CD14-positive monocyte (primary cell): ENCODE data around the gene POLR3A. TPM values are rescaled to one million over a fixed set of nuclear protein-coding genes. Genes with fewer than 3 reads are reported as not detected.

Experiments used
- DNase-seq, 3 donors: peaks; one replicate each; pipeline ENCODE4 v3.0.0-alpha.2; 2011 to 2022
- H2AFZ ChIP-seq: 2 replicates; pipeline ENCODE4 v1.6.0; 2012; ENCODE audit warnings: mild to moderate bottlenecking, low read depth, low read length, inconsistent platforms; ENCODE audit not compliant: insufficient read depth, poor library complexity, severe bottlenecking
- H3K27ac ChIP-seq, 2 donors: 1 replicate in 1 of 2; 2 replicates in 1 of 2; pipeline ENCODE4 v1.5.1; 2012 to 2013; ENCODE audit warnings: low read length in 2 of 2, control low read depth in 1 of 2, inconsistent platforms in 1 of 2, low read depth in 1 of 2, mild to moderate bottlenecking in 1 of 2
- H3K27me3 ChIP-seq, 2 donors: one replicate each; pipeline versions ENCODE4 v1.6.0 to v1.6.1; 2011 to 2013; ENCODE audit warnings: low read length in 2 of 2; ENCODE audit not compliant: control insufficient read depth in 2 of 2, insufficient read depth in 2 of 2
- H3K36me3 ChIP-seq, 2 donors: replicated peaks in 1 of 2; 1 replicate in 1 of 2; 2 replicates in 1 of 2; pipeline versions ENCODE4 v1.5.1 to v1.6.1; 2012 to 2013; ENCODE audit warnings: low read length in 2 of 2, control low read depth in 1 of 2, inconsistent platforms in 1 of 2, mild to moderate bottlenecking in 1 of 2; ENCODE audit not compliant: insufficient read depth in 2 of 2, control insufficient read depth in 1 of 2
- H3K4me1 ChIP-seq, 2 donors: 1 replicate in 1 of 2; 2 replicates in 1 of 2; pipeline versions ENCODE4 v1.5.1 to v1.6.1; 2012 to 2013; ENCODE audit warnings: low read length in 2 of 2, control low read depth in 1 of 2, inconsistent platforms in 1 of 2, mild to moderate bottlenecking in 1 of 2, moderate library complexity in 1 of 2; ENCODE audit not compliant: insufficient read depth in 2 of 2, control insufficient read depth in 1 of 2
- H3K4me2 ChIP-seq: replicated peaks from 2 replicates; pipeline ENCODE3; 2012; ENCODE audit warnings: low read length, moderate library complexity, mild to moderate bottlenecking; ENCODE audit not compliant: poor library complexity, severe bottlenecking; ENCODE audit errors: extremely low read depth
- H3K4me3 ChIP-seq, 3 experiments: fragments of 200-600 bp in 1 of 3; sonication (generic) in 1 of 3; replicated peaks in 1 of 3; 1 replicate in 2 of 3; 2 replicates in 1 of 3; pipeline ENCODE4 v1.5.1; 2011 to 2013; ENCODE audit warnings: low read length in 3 of 3, mild to moderate bottlenecking in 3 of 3, control low read depth in 2 of 3, low read depth in 2 of 3, inconsistent platforms in 1 of 3, moderate library complexity in 1 of 3
- H3K79me2 ChIP-seq: 2 replicates; pipeline ENCODE4 v1.6.0; 2012; ENCODE audit warnings: mild to moderate bottlenecking, control low read depth, inconsistent platforms, low read length, moderate library complexity; ENCODE audit not compliant: insufficient read depth
- H3K9ac ChIP-seq: 2 replicates; pipeline ENCODE4 v1.6.0; 2017; ENCODE audit warnings: low read length, mild to moderate bottlenecking; ENCODE audit not compliant: insufficient read depth, poor library complexity, severe bottlenecking
- H3K9me3 ChIP-seq, 2 donors: replicated peaks in 1 of 2; 1 replicate in 1 of 2; 2 replicates in 1 of 2; pipeline versions ENCODE4 v1.5.1 to v1.6.1; 2012 to 2013; ENCODE audit warnings: low read length in 2 of 2, control low read depth in 1 of 2; ENCODE audit not compliant: control insufficient read depth in 1 of 2, insufficient read depth in 1 of 2
- H4K20me1 ChIP-seq: 2 replicates; pipeline ENCODE4 v1.6.0; 2012; ENCODE audit warnings: mild to moderate bottlenecking, low read length, control low read depth, moderate library complexity; ENCODE audit not compliant: insufficient read depth
- H3K27ac Mint-ChIP-seq, 7 donors: one replicate each; pipeline ENCODE4 v1.8.0; 2020; ENCODE audit warnings: mild to moderate bottlenecking in 7 of 7, mixed read lengths in 7 of 7, moderate library complexity in 6 of 7, inconsistent platforms in 2 of 7
- H3K27me3 Mint-ChIP-seq, 3 donors: one replicate each; pipeline ENCODE4 v1.8.0; 2021 to 2022; ENCODE audit warnings: low read depth in 3 of 3, mild to moderate bottlenecking in 3 of 3, mixed read lengths in 3 of 3, moderate library complexity in 3 of 3, inconsistent platforms in 1 of 3
- H3K36me3 Mint-ChIP-seq, 2 donors: one replicate each; pipeline ENCODE4 v1.8.0; 2020; ENCODE audit warnings: mixed read lengths in 2 of 2, inconsistent platforms in 1 of 2, mild to moderate bottlenecking in 1 of 2
- H3K4me1 Mint-ChIP-seq: one replicate; pipeline ENCODE4 v1.8.0; 2020; ENCODE audit warnings: mild to moderate bottlenecking, mixed read lengths
- H3K4me3 Mint-ChIP-seq, 2 donors: one replicate each; pipeline ENCODE4 v1.8.0; 2020; ENCODE audit warnings: mild to moderate bottlenecking in 2 of 2, mixed read lengths in 2 of 2, moderate library complexity in 1 of 2
- H3K9me3 Mint-ChIP-seq, 7 donors: one replicate each; pipeline ENCODE4 v1.8.0; 2020 to 2022; ENCODE audit warnings: mixed read lengths in 7 of 7, mild to moderate bottlenecking in 6 of 7, moderate library complexity in 6 of 7, inconsistent platforms in 2 of 7
- CTCF ChIP-seq: fragments of 200-600 bp; IDR thresholded peaks from one replicate; pipeline ENCODE4 v1.8.0; 2022; ENCODE audit warnings: antibody characterized with exemption, mild to moderate bottlenecking
- WGBS: methylation state at CpG from one replicate; pipeline ENCODE4 v1.1.5; 2013; ENCODE audit warnings: missing lambda C conversion rate; ENCODE audit not compliant: insufficient coverage; 5-methylcytosine and 5-hydroxymethylcytosine counted together
- intact Hi-C, 2 donors: fragments of 100-400 bp; cut with micrococcal nuclease; formaldehyde crosslinking; loops; one replicate each; pipeline versions ENCODE4 v1.15.0 to v1.15.1; 2023
- polyA plus RNA-seq, 3 donors: library from polyadenylated mRNA; depleted of rRNA in 1 of 3; unstranded in 2 of 3; stranded (reverse) in 1 of 3; fragments of 300-500 nt in 2 of 3; fragments of >200 nt in 1 of 3; fragmentation: Illumina TruSeq in 2 of 3; gene quantifications; 1 replicate in 2 of 3; 2 replicates in 1 of 3; pipeline ENCODE4 v1.2.3, GENCODE V29; 2012 to 2021

POLR3A gene
- polyA plus RNA-seq, 3 donors: 2.7 to 5.2 (median 4.7) TPM

GRCh38 chr10:77993620-77994019, 35.7 kb downstream of the POLR3A start:
- Mint-ChIP-seq H3K9me3 (no peaks in the 10 kb centered on the region), H3K27ac (peak overlapping the region in 1 of 7 donors; percentile 51), H3K27me3 (peaks cover 0 to 2% (median 0%) of the 10 kb centered on the region in 3 donors), H3K4me3 (no peak overlapping the region), H3K36me3 (peaks cover 78 to 88% of the 10 kb centered on the region in 2 donors), H3K4me1 (no peaks in the 10 kb centered on the region)
- DNase-seq: no peak
- Histone ChIP-seq H3K9me3 (no peaks in the 10 kb centered on the region), H3K4me3 (no peak overlapping the region), H3K79me2 (no peaks in the 10 kb centered on the region), H3K9ac (no peak overlapping the region), H3K4me2 (no peak overlapping the region), H3K36me3 (peaks cover 55 to 60% of the 10 kb centered on the region in 2 donors), H2AFZ (no peak overlapping the region), H4K20me1 (no peaks in the 10 kb centered on the region), H3K4me1 (no peaks in the 10 kb centered on the region), H3K27me3 (no peaks in the 10 kb centered on the region), H3K27ac (no peak overlapping the region)
- WGBS: no CpG with 5 or more reads among the region's 3 CpGs
- no peak for TF ChIP-seq CTCF
- intact Hi-C loops: no loop called here

DNA sequence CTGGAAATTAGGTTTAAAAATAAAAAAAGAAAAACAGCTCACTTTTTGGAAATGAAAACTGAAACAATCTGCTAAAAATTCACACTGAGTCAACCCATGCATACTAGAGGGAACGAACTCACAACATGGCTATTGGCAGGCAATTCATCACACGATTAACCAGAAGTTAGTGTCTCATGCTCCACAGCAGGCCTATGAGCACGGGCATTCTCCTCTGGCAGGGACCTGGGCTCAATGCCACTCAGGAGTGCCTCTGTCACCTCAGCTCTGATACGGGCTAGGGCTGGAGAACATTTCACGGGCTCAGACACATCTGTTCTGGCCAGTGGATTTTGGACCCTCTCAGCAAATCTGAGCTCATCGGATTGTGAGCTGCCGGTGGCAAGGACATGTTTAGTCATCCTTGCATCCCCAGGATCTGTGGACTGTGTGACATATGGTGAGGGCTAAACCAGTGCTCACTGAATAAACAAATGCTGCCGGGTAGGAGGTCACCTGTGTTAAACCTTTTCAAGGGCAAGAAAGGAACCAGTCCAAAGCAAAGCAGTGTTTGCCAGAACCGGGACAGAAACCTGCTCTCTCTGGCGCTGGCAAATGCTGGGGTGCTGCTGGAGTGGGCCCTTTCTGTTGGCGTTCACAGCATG, 40.1 kb downstream of the POLR3A start:
- H3K4me3 ChIP-seq: no peak overlapping the region
- no peak overlapping the region for H3K27ac ChIP-seq
- no peak for DNase-seq
- WGBS: 100% methylated on average over 11 of the region's 11 CpGs
- peaks cover 0 to 2% (median 0%) of the 10 kb centered on the region in 3 donors for H3K27me3 Mint-ChIP-seq
- no peaks in the 10 kb centered on the region for H3K4me1 Mint-ChIP-seq
- no peaks in the 10 kb centered on the region for H3K9me3 Mint-ChIP-seq
- H3K36me3 ChIP-seq: peaks cover 95 to 100% of the 10 kb centered on the region in 2 donors
- H3K27me3 ChIP-seq: no peaks in the 10 kb centered on the region
- no peaks in the 10 kb centered on the region for H3K4me1 ChIP-seq
- peaks cover 92 to 100% of the 10 kb centered on the region in 2 donors for H3K36me3 Mint-ChIP-seq
- H4K20me1 ChIP-seq: no peaks in the 10 kb centered on the region
- H2AFZ ChIP-seq: no peak overlapping the region
- H3K9me3 ChIP-seq: no peaks in the 10 kb centered on the region
- intact Hi-C loops: no loop called here
- no peak for TF ChIP-seq CTCF
- no peak overlapping the region for H3K4me2 ChIP-seq
- H3K79me2 ChIP-seq: no peaks in the 10 kb centered on the region
- H3K27ac Mint-ChIP-seq: peak overlapping the region in 1 of 7 donors; percentile 26
- no peak overlapping the region for H3K4me3 Mint-ChIP-seq
- no peak overlapping the region for H3K9ac ChIP-seq
